GM23248 (cell line): ENCODE results near the gene CDC73. TPM values are rescaled to one million over a fixed set of nuclear protein-coding genes. Genes with fewer than 3 reads are reported as not detected.
"Not testable (repeated sequence)": the region's sequence is repeated elsewhere in the genome, so short reads cannot be mapped to it uniquely, and the experiment has no call there.

Source experiments
- DNase-seq: peaks from one replicate; pipeline ENCODE4 v3.0.0-alpha.2; 2015
- H2AFZ ChIP-seq: fragments of 200-600 bp; sonication (generic); 2 replicates; pipeline ENCODE4 v1.6.1; 2016; ENCODE audit warnings: antibody characterized with exemption
- H3F3A ChIP-seq: fragments of 200-600 bp; sonication (generic); 2 replicates; pipeline ENCODE4 v1.6.1; 2016; ENCODE audit warnings: mild to moderate bottlenecking, antibody characterized with exemption, mixed run types; ENCODE audit not compliant: insufficient read depth
- H3K27ac ChIP-seq: fragments of 200-600 bp; sonication (generic); 2 replicates; pipeline ENCODE4 v1.5.1; 2016; ENCODE audit warnings: mild to moderate bottlenecking
- H3K27me3 ChIP-seq: fragments of 200-600 bp; sonication (generic); replicated peaks from 2 replicates; pipeline ENCODE4 v1.6.1; 2016; ENCODE audit warnings: mild to moderate bottlenecking; ENCODE audit not compliant: insufficient read depth
- H3K36me3 ChIP-seq: fragments of 200-600 bp; sonication (generic); 2 replicates; pipeline ENCODE4 v1.6.1; 2016; ENCODE audit warnings: low read depth, mild to moderate bottlenecking
- H3K4me1 ChIP-seq: fragments of 200-600 bp; sonication (generic); 2 replicates; pipeline ENCODE4 v1.6.1; 2016; ENCODE audit warnings: mild to moderate bottlenecking; ENCODE audit not compliant: insufficient read depth
- H3K4me2 ChIP-seq: fragments of 200-600 bp; sonication (generic); one replicate; pipeline ENCODE4 v1.6.1; 2016; ENCODE audit warnings: mild to moderate bottlenecking; ENCODE audit not compliant: unreplicated experiment
- H3K4me3 ChIP-seq: fragments of 200-600 bp; sonication (generic); 2 replicates; pipeline ENCODE4 v1.5.1; 2016; ENCODE audit warnings: mild to moderate bottlenecking
- H3K79me2 ChIP-seq: fragments of 200-600 bp; sonication (generic); 2 replicates; pipeline ENCODE4 v1.6.1; 2016; ENCODE audit warnings: mild to moderate bottlenecking; ENCODE audit not compliant: insufficient read depth
- H3K9ac ChIP-seq: fragments of 200-600 bp; sonication (generic); 2 replicates; pipeline ENCODE4 v1.6.1; 2016; ENCODE audit warnings: mild to moderate bottlenecking
- H3K9me2 ChIP-seq: fragments of 200-600 bp; sonication (generic); 2 replicates; pipeline ENCODE4 v1.6.1; 2016; ENCODE audit warnings: mixed run types, mild to moderate bottlenecking, moderate library complexity; ENCODE audit not compliant: insufficient read depth
- H3K9me3 ChIP-seq: fragments of 200-600 bp; sonication (generic); one replicate; pipeline ENCODE4 v1.6.1; 2017; ENCODE audit warnings: low read depth
- H4K20me1 ChIP-seq: fragments of 200-600 bp; sonication (generic); 2 replicates; pipeline ENCODE4 v1.6.0; 2016; ENCODE audit not compliant: insufficient read depth
- EZH2 ChIP-seq: fragments of 200-600 bp; sonication (generic); IDR thresholded peaks from 2 replicates; pipeline ENCODE4 v1.6.1; 2018; ENCODE audit warnings: antibody characterized with exemption, mild to moderate bottlenecking; ENCODE audit not compliant: insufficient read depth, poor library complexity, severe bottlenecking
- EZH2phosphoT487 ChIP-seq: fragments of 200-600 bp; sonication (generic); IDR thresholded peaks from 2 replicates; pipeline ENCODE4 v1.6.1; 2018; ENCODE audit warnings: antibody characterized with exemption, moderate library complexity, mild to moderate bottlenecking, low read depth; ENCODE audit not compliant: insufficient read depth
- WGBS, 2 experiments: methylation state at CpG; one replicate each; pipeline ENCODE4 v1.1.6; 2015 to 2017; ENCODE audit warnings: low lambda C conversion rate in 2 of 2, low coverage in 1 of 2; ENCODE audit errors: missing lambda C conversion rate in 2 of 2; 5-methylcytosine and 5-hydroxymethylcytosine counted together
- in situ Hi-C: fragments of 300-500 bp; cut with MboI; formaldehyde crosslinking; loops from 2 replicates; pipeline ENCODE4 v1.15.0; 2020
- polyA plus RNA-seq: library from polyadenylated mRNA; unstranded; fragments of >200 nt; fragmentation: Nextera tagmentation; extraction: Ambion mirVana; gene quantifications from 2 replicates; pipeline ENCODE4 v1.2.1, GENCODE V29; 2016
- total RNA-seq: library from RNA; depleted of rRNA; stranded (reverse); fragments of >200 nt; shearing (Covaris generic); gene quantifications from 2 replicates; pipeline ENCODE4 v1.2.3, GENCODE V29; 2014

The CDC73 gene
- total and polyA plus RNA-seq, 2 experiments from 2014 or later: 29.1 to 50.9 TPM

- in situ Hi-C loops: no loop called here
These were observed 6.1 kb upstream of the CDC73 start for GRCh38 chr1:193115629-193116227.

DNA sequence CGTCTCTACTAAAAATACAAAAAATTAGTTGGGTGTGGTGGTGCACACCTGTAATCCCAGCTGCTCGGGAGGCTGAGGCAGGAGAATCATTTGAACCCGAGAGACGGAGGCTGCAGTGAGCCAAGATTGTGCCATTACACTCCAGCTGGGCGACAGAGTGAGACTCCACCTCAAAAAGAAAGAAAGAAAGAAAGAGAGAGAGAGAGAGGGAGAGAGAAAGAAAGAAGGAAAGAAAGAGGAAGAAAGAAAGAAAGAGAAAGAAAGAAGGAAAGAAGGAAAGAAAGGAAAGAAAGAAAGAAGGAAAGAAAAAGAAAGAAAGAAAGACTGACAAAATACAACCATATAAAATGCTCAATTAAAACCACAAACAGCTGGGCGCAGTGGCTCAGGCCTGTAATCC is 4.7 kb upstream of the CDC73 start:
- H3K4me1 ChIP-seq: peaks cover 31% of the 10 kb centered on the region
- H3K27me3 ChIP-seq, H3K4me3 ChIP-seq, H3K9ac ChIP-seq, H3K36me3 ChIP-seq, H3K4me2 ChIP-seq, H3K27ac ChIP-seq, DNase-seq, H3K79me2 ChIP-seq, H3K9me3 ChIP-seq, in situ Hi-C loops, H2AFZ ChIP-seq, H3K9me2 ChIP-seq, H4K20me1 ChIP-seq: not testable (repeated sequence)
- 90 to 91% methylated on average over 6 of the region's 6 CpGs for WGBS, 2 experiments
- peaks cover 31% of the 10 kb centered on the region for H3F3A ChIP-seq

More at GRCh38 chr1:193115629-193116227, 6.1 kb upstream of the CDC73 start:
- peak; percentile 99 for DNase-seq
- H3K4me3 ChIP-seq: peak overlapping the region; percentile 45; the same call in 1 of the 2 replicates
- TF ChIP-seq EZH2: no peak
- no peak for TF ChIP-seq EZH2phosphoT487
- peak overlapping the region; percentile 86 for H3K27ac ChIP-seq
- H4K20me1 ChIP-seq: no peaks in the 10 kb centered on the region
- H3K4me2 ChIP-seq: peak overlapping the region; percentile 66
- no peaks in the 10 kb centered on the region for H3K36me3 ChIP-seq
- 26 to 47% methylated on average over 1 of the region's 1 CpG for WGBS, 2 experiments
- no peaks in the 10 kb centered on the region for H3K9me3 ChIP-seq
- no peaks in the 10 kb centered on the region for H3K79me2 ChIP-seq
- H3K9ac ChIP-seq: peak overlapping the region; percentile 45
- peaks cover 46% of the 10 kb centered on the region for H3K4me1 ChIP-seq
- peaks cover 43% of the 10 kb centered on the region for H3F3A ChIP-seq
- H2AFZ ChIP-seq: no peak overlapping the region
- H3K27me3 ChIP-seq: no peaks in the 10 kb centered on the region
- H3K9me2 ChIP-seq: no peaks in the 10 kb centered on the region

DNA sequence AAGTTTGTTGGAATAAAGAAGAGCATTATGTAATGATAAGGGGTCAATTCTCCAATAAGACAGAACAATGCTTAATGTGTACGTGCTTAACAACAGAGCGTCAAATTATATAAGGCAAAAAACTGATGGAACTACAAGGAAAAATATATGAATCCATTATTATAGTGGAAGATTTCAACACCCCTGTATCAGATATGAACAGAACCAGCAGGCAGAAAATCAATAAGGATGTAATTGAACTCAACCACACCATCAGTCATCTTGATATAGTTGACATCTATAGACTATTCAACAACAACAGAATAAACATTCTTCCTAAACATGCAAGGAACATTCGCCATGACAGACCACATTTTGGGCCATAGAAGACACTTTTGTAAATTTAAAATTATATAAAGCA is 3.6 kb upstream of the CDC73 start:
- H3F3A ChIP-seq: peaks cover 33% of the 10 kb centered on the region
- in situ Hi-C loops: no loop called here
- H3K4me1 ChIP-seq: peaks cover 28% of the 10 kb centered on the region
- H3K79me2 ChIP-seq: peaks cover 10% of the 10 kb centered on the region
- no peak for TF ChIP-seq EZH2phosphoT487
- DNase-seq: no peak
- no peaks in the 10 kb centered on the region for H3K27me3 ChIP-seq
- no peak overlapping the region for H3K4me3 ChIP-seq
- peaks cover under 1% of the 10 kb centered on the region; the same call in 1 of the 2 replicates for H4K20me1 ChIP-seq
- H3K27ac ChIP-seq: no peak overlapping the region
- H3K9me3 ChIP-seq: no peaks in the 10 kb centered on the region
- H3K9me2 ChIP-seq: no peaks in the 10 kb centered on the region
- no peaks in the 10 kb centered on the region for H3K36me3 ChIP-seq
- 65 to 68% methylated on average over 3 of the region's 3 CpGs for WGBS, 2 experiments
- no peak overlapping the region for H3K4me2 ChIP-seq
- no peak overlapping the region for H3K9ac ChIP-seq
- H2AFZ ChIP-seq: no peak overlapping the region

- H3K79me2 ChIP-seq: peaks cover 19% of the 10 kb centered on the region
- H3K4me3 ChIP-seq: no peak overlapping the region
- peaks cover 9% of the 10 kb centered on the region; the same call in 1 of the 2 replicates for H4K20me1 ChIP-seq
- H3K4me1 ChIP-seq: peaks cover 30% of the 10 kb centered on the region
- no peak overlapping the region for H3K27ac ChIP-seq
- no peaks in the 10 kb centered on the region for H3K9me2 ChIP-seq
- peaks cover 27% of the 10 kb centered on the region for H3F3A ChIP-seq
- no peaks in the 10 kb centered on the region for H3K27me3 ChIP-seq
- H3K4me2 ChIP-seq: no peak overlapping the region
- DNase-seq: no peak
- no peaks in the 10 kb centered on the region for H3K9me3 ChIP-seq
- in situ Hi-C loops: no loop called here
- peak overlapping the region; percentile 19; the same call in 1 of the 2 replicates for H2AFZ ChIP-seq
- TF ChIP-seq EZH2phosphoT487 (no peak), EZH2 (no peak)
- WGBS, 2 experiments: 76 to 79% methylated on average over 4 of the region's 4 CpGs
- no peak overlapping the region for H3K9ac ChIP-seq
- no peaks in the 10 kb centered on the region for H3K36me3 ChIP-seq
These were observed 2.8 kb upstream of the CDC73 start for GRCh38 chr1:193118803-193119730.
